ENCODE results near the gene ZDHHC16.

ZDHHC16 gene

GRCh38 chr10:97481071-97481470 is 35.1 kb downstream of the ZDHHC16 start:
- no peak for DNase-seq

- DNase-seq = no peak
Observed at GRCh38 chr10:97482381-97482780, 36.4 kb downstream of the ZDHHC16 start.

- no peak for DNase-seq
Observed at GRCh38 chr10:97483506-97483905, 37.5 kb downstream of the ZDHHC16 start.

GRCh38 chr10:97483921-97484320 is 37.9 kb downstream of the ZDHHC16 start:
- DNase-seq = no peak

GRCh38 chr10:97485647-97486281 is 39.8 kb downstream of the ZDHHC16 start:
- DNase-seq = no peak

GRCh38 chr10:97490592-97490991 is 44.6 kb downstream of the ZDHHC16 start:
- DNase-seq = no peak

GRCh38 chr10:97494151-97494550 is 48.2 kb downstream of the ZDHHC16 start:
- DNase-seq = no peak

GRCh38 chr10:97494863-97495506 is 49.0 kb downstream of the ZDHHC16 start:
- no peak for DNase-seq

GRCh38 chr10:97497572-97498075 is 51.6 kb downstream of the ZDHHC16 start:
- DNase-seq = peak; percentile 33

GRCh38 chr10:97498076-97498840 is 52.3 kb downstream of the ZDHHC16 start, which contains the start of gene MMS19:
TSS of gene MMS19 (minus strand) at chr10:97498422. CDS start at chr10:97498384, 38 bp downstream.
- DNase-seq = peak; percentile 92

- DNase-seq = no peak
Observed at GRCh38 chr10:97498841-97499560, 53.0 kb downstream of the ZDHHC16 start, which contains the start of gene UBTD1. TSS of gene UBTD1 (plus strand) at chr10:97498924. CDS start at chr10:97499204, 280 bp downstream.

- DNase-seq = no peak
Observed at GRCh38 chr10:97499561-97500296, 53.8 kb downstream of the ZDHHC16 start.

GRCh38 chr10:97500297-97500575 is 54.3 kb downstream of the ZDHHC16 start:
- no peak for DNase-seq

GRCh38 chr10:97502916-97503315 is 56.9 kb downstream of the ZDHHC16 start:
- no peak for DNase-seq

GRCh38 chr10:97503406-97503805 is 57.4 kb downstream of the ZDHHC16 start:
- DNase-seq = no peak

- DNase-seq = no peak
Observed at GRCh38 chr10:97505152-97505551, 59.2 kb downstream of the ZDHHC16 start.

GRCh38 chr10:97506199-97506991 is 60.4 kb downstream of the ZDHHC16 start:
- DNase-seq = no peak

All from SHP77 treated with DMSO at 0.1 percent for 48 hours (cell line).